ENCODE data around the gene CDK1.

DNA sequence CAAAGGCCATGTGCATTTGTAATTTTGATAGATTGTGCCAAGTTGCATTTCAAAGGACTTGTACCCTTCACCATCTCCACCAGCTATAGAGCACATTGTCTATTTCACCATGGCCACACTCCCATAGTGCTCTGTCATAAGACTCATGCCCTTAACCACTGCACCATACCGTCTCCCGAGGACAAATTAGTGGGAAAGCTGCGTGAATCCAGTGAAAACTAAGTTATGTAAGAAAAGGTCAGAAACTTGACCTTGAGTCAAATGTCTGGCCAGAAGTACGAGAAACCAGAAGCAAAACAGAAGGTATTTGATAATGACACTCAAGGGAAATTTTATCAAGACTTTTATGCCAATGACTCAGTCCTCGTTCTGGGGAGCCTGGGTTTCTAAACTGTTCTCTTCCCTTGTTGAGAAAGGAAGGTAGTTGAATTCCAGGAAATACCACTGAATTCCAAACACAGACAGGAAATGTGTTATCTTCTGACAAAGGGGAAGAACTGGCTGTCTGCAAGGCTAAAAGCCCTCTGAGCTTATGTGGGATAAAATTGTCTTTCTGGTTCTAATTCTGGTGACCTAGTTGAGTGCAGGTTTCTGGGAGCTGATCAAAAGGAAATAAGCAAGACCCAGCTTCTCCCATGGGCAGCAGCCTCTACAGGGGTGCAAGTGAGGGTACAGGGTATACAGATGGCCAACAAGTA is 49.7 kb downstream of the CDK1 start:
- TF ChIP-seq, protein P1, sequence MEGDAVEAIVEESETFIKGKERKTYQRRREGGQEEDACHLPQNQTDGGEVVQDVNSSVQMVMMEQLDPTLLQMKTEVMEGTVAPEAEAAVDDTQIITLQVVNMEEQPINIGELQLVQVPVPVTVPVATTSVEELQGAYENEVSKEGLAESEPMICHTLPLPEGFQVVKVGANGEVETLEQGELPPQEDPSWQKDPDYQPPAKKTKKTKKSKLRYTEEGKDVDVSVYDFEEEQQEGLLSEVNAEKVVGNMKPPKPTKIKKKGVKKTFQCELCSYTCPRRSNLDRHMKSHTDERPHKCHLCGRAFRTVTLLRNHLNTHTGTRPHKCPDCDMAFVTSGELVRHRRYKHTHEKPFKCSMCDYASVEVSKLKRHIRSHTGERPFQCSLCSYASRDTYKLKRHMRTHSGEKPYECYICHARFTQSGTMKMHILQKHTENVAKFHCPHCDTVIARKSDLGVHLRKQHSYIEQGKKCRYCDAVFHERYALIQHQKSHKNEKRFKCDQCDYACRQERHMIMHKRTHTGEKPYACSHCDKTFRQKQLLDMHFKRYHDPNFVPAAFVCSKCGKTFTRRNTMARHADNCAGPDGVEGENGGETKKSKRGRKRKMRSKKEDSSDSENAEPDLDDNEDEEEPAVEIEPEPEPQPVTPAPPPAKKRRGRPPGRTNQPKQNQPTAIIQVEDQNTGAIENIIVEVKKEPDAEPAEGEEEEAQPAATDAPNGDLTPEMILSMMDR (IDR thresholded peaks at IDR 0.05; ENCODE audit: low read depth, low read length) = no peak
- no peak for TF ChIP-seq EZH2phosphoT487 (IDR thresholded peaks at IDR 0.05; ENCODE audit: low read depth)
